Measurements from ENCODE around the gene SDK1.

The SDK1 gene

DNA sequence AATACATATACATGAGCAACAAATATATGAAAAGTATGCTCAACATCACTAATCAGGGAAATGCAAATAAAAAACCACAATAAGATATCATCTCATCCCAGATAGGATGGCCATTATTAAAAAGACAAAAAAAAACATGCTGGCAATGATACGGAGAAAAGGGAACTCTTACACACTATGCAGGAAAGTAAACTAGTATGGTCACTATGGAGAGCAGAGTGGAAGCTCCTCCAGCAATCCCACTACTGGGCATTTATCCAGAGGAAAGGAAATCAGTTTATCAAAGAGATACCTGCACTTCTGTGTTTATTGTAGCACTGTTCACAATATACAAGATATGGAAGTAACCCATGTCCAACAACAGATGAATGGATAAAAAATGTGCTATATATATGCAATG, 217.5 kb downstream of the SDK1 start:
- TF ChIP-seq ZFX (IDR thresholded peaks at IDR 0.05), result no peak
- TF ChIP-seq, protein P1, sequence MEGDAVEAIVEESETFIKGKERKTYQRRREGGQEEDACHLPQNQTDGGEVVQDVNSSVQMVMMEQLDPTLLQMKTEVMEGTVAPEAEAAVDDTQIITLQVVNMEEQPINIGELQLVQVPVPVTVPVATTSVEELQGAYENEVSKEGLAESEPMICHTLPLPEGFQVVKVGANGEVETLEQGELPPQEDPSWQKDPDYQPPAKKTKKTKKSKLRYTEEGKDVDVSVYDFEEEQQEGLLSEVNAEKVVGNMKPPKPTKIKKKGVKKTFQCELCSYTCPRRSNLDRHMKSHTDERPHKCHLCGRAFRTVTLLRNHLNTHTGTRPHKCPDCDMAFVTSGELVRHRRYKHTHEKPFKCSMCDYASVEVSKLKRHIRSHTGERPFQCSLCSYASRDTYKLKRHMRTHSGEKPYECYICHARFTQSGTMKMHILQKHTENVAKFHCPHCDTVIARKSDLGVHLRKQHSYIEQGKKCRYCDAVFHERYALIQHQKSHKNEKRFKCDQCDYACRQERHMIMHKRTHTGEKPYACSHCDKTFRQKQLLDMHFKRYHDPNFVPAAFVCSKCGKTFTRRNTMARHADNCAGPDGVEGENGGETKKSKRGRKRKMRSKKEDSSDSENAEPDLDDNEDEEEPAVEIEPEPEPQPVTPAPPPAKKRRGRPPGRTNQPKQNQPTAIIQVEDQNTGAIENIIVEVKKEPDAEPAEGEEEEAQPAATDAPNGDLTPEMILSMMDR (conservative IDR thresholded peaks at IDR 0.05), result no peak
- no peak overlapping the region for H3K27ac ChIP-seq

DNA sequence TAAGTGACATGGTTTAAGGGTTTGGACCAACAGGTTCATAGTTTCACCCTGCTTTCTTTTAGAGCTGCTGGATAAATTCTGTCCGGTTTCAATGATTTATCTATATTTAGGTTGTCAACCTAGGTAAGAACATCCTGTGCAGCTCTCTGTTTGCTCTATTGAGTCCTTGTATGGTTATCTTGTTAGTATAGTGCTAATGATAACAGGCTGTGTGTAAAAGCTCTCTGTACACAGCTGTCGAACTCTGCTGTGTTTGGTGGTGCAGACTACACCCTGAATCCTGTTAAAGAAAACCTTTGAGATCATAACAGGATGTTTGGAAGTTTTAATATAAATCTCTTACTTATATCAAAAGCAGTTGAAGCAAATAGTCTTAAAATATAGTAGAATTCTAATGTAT, 219.2 kb downstream of the SDK1 start:
- no peak overlapping the region for H3K27ac ChIP-seq
- TF ChIP-seq ZFX (IDR thresholded peaks at IDR 0.05), result no peak
- TF ChIP-seq, protein P1 (conservative IDR thresholded peaks at IDR 0.05), result no peak

DNA sequence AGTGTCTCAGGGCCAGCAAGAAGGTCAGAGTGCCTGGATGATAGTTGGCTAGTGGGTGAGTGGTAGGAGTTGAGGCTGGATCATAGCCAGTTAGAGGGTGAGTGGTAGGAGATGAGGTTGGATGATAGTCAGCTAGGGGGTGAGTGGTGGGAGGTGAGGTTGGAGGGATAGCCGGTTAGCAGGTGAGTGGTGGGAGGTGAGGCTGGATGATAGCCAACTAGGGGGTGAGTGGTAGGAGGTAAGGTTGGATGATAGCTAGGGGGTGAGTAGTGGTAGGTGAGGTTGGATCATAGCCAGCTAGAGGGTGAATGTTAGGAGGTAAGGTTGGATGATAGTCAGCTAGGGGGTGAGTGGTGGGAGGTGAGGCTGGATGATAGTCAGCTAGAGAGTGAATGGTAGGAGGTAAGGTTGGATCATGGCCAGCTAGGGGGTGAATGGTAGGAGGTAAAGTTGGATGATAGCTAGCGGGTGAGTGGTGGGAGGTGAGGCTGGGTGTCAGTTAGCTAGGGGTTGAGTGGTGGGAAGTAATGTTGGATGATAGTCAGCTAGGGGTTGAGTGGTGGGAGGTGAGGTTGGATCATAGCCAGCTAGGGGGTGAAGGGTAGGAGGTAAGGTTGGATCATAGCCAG, 226.6 kb downstream of the SDK1 start:
- no peak overlapping the region for H3K27ac ChIP-seq
- no peak for TF ChIP-seq ZFX (IDR thresholded peaks at IDR 0.05)
- TF ChIP-seq, protein P1 (conservative IDR thresholded peaks at IDR 0.05), result no peak

DNA sequence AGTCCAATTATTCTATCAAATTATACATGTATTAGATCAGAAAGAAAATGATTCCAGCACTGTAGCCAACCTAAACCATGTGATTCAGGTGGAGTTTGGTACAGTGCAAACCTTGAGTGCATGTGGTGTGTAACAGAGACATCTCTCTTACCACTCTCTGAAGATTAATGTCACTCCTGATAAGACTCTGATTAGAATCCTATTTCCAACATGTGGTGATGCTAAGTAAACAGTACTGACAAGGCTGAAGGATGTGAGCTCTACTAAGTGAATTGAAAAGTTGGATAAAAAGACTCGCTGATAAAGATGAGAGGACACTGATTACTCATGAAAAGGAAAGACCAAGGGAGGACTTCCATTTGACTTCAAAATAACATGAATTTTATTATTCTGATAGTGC, 232.0 kb downstream of the SDK1 start:
- TF ChIP-seq, protein P1 (conservative IDR thresholded peaks at IDR 0.05), result no peak
- no peak for TF ChIP-seq ZFX (IDR thresholded peaks at IDR 0.05)
- no peak overlapping the region for H3K27ac ChIP-seq

DNA sequence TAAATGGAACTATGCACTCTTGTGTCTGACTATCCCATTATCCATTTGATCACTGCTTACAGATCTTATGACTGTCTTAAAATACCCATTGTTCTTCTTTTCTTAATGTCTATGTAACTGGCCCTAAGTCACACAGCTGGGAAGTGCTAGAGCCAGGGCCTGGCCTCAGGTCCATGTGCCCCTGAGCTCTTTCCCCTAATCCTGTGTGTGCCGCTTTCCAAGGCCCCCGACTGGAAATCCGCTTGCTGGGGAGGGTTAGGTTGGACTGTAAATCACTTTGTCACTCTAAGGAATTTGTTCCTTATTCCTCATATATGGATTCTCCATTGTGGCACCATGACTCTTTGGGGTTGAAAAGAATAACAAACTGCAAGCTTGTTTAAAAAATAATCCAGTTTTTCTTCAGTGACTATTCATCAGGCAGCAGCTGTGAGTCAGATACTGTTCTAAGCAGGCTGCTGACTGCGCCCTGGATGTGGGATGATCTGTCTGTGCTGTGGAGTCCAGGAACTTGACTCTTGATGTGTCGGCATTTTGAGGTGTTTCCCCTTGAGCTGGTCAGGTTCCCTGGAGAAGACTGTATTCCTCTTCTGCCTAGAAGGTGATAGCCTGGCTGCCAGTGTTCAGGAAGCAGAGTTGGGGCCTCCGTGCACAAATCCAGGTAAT, 236.3 kb downstream of the SDK1 start:
- no peak for TF ChIP-seq ZFX (IDR thresholded peaks at IDR 0.05)
- TF ChIP-seq, protein P1 (conservative IDR thresholded peaks at IDR 0.05), result no peak
- no peak overlapping the region for H3K27ac ChIP-seq

DNA sequence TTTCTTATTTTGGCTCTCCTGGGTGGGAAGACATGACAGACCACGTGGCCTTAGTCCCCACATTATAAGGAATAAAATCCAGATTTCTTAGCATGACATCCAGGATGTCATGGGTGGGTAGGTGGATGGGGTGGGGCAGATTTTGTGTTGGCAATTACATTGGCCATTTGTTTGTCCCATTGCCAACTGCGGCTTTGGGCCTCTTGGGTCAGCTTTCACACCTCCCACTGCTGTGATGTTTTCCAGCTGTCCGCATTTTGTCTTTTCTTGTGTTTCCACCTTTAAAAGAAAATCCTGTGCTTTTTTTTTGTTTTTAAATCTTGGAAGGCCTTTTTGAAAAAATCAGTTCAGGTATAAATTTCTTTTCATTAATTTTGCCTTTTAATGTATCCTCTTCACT, 237.0 kb downstream of the SDK1 start:
- no peak for TF ChIP-seq ZFX (IDR thresholded peaks at IDR 0.05)
- TF ChIP-seq, protein P1 (conservative IDR thresholded peaks at IDR 0.05), result no peak
- no peak overlapping the region for H3K27ac ChIP-seq

DNA sequence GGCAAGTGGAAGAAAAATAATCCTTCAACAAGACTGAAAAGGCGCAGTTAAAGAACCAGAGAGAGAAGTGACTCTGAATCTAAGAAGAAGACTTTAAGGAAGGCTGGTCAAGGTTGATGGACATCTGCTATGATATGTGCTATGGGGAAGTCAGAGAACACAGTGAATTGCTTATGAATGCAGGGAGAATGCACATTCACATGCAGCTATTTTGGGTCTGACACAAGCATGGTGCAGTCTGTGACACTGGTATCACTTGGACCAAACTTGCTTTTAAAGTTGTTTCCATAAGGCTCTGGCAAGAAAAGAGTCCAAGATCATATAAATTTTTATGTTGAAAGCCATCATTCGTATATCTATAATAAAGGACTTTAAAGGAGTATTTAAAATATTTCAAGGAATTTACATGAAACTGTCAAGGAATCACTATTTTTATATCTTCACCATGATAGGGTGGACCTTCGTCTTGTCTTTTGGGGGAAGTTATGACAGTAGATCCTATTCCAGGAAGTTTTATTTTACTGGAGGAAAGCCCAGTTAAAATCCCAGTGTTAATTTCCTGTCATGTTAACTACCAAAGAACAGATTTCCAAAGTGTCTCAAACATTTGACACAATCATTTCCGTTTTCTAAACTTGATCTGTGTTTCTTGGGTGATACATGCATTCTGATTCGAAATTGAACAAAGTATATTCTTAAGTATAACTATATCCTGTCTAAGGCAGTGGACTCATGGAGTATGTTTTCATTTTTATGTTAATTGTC, 239.6 kb downstream of the SDK1 start:
- TF ChIP-seq, protein P1 (conservative IDR thresholded peaks at IDR 0.05), result no peak
- TF ChIP-seq ZFX (IDR thresholded peaks at IDR 0.05), result no peak
- H3K27ac ChIP-seq, result no peak overlapping the region
